RWPE2 (cell line): ENCODE measurements around the gene TTC21A.

Experiments
- ATAC-seq: fragments of 200-7000 bp; cut with Tn5 transposase; 3 replicates; pipeline ENCODE4 v1.9.1; 2021; ENCODE audit warnings: low read depth
- DNase-seq: peaks from one replicate; pipeline ENCODE4 v3.0.0-alpha.2; 2020; ENCODE audit warnings: low spot score
- H3K27ac ChIP-seq: fragments of 450-650 bp; 2 replicates; pipeline ENCODE4 v1.5.1; 2017; ENCODE audit warnings: mild to moderate bottlenecking; ENCODE audit not compliant: poor library complexity, severe bottlenecking
- H3K27me3 ChIP-seq: fragments of 250-450 bp; sonication (Bioruptor Pico); 2 replicates; pipeline ENCODE4 v1.5.1; 2021; ENCODE audit warnings: mild to moderate bottlenecking, moderate library complexity; ENCODE audit not compliant: insufficient read depth, poor library complexity, severe bottlenecking
- H3K36me3 ChIP-seq: fragments of 250-450 bp; sonication (Bioruptor Pico); 2 replicates; pipeline ENCODE4 v1.5.1; 2020; ENCODE audit warnings: low read depth, mild to moderate bottlenecking, moderate library complexity
- H3K4me1 ChIP-seq: fragments of 250-450 bp; sonication (Bioruptor Pico); 2 replicates; pipeline ENCODE4 v1.5.1; 2021; ENCODE audit warnings: mild to moderate bottlenecking, moderate library complexity; ENCODE audit not compliant: insufficient read depth, poor library complexity, severe bottlenecking
- H3K4me3 ChIP-seq: fragments of 250-450 bp; sonication (Bioruptor Pico); 2 replicates; pipeline ENCODE4 v1.5.1; 2021; ENCODE audit warnings: mild to moderate bottlenecking, moderate library complexity; ENCODE audit not compliant: severe bottlenecking
- H3K9me3 ChIP-seq: fragments of 250-450 bp; sonication (Bioruptor Pico); 2 replicates; pipeline ENCODE4 v1.5.1; 2021; ENCODE audit warnings: mild to moderate bottlenecking, moderate library complexity; ENCODE audit not compliant: severe bottlenecking
- TF ChIP-seq, protein P1 (sequence below): fragments of 450-650 bp; IDR thresholded peaks from one replicate; pipeline ENCODE4 v1.5.1; 2017; ENCODE audit warnings: mild to moderate bottlenecking, moderate library complexity; ENCODE audit not compliant: poor library complexity, severe bottlenecking

TTC21A gene

GRCh38 chr3:39128951-39129350, 21.5 kb downstream of the TTC21A start:
- TF ChIP-seq, protein P1, sequence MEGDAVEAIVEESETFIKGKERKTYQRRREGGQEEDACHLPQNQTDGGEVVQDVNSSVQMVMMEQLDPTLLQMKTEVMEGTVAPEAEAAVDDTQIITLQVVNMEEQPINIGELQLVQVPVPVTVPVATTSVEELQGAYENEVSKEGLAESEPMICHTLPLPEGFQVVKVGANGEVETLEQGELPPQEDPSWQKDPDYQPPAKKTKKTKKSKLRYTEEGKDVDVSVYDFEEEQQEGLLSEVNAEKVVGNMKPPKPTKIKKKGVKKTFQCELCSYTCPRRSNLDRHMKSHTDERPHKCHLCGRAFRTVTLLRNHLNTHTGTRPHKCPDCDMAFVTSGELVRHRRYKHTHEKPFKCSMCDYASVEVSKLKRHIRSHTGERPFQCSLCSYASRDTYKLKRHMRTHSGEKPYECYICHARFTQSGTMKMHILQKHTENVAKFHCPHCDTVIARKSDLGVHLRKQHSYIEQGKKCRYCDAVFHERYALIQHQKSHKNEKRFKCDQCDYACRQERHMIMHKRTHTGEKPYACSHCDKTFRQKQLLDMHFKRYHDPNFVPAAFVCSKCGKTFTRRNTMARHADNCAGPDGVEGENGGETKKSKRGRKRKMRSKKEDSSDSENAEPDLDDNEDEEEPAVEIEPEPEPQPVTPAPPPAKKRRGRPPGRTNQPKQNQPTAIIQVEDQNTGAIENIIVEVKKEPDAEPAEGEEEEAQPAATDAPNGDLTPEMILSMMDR: no peak

GRCh38 chr3:39130026-39130425, 22.5 kb downstream of the TTC21A start:
- Histone ChIP-seq H3K27ac (no peak overlapping the region), H3K36me3 (no peaks in the 10 kb centered on the region), H3K4me1 (peaks cover 15% of the 10 kb centered on the region), H3K27me3 (no peaks in the 10 kb centered on the region), H3K4me3 (no peak overlapping the region), H3K9me3 (no peaks in the 10 kb centered on the region)
- ATAC-seq (no peak), DNase-seq (no peak)
- TF ChIP-seq, protein P1: no peak

More at GRCh38 chr3:39128951-39129350, 21.5 kb downstream of the TTC21A start:
- DNase-seq (no peak), ATAC-seq (no peak)
- Histone ChIP-seq H3K27me3 (no peaks in the 10 kb centered on the region), H3K4me1 (peaks cover 15% of the 10 kb centered on the region), H3K9me3 (no peaks in the 10 kb centered on the region), H3K27ac (no peak overlapping the region), H3K36me3 (no peaks in the 10 kb centered on the region), H3K4me3 (no peak overlapping the region)

DNA sequence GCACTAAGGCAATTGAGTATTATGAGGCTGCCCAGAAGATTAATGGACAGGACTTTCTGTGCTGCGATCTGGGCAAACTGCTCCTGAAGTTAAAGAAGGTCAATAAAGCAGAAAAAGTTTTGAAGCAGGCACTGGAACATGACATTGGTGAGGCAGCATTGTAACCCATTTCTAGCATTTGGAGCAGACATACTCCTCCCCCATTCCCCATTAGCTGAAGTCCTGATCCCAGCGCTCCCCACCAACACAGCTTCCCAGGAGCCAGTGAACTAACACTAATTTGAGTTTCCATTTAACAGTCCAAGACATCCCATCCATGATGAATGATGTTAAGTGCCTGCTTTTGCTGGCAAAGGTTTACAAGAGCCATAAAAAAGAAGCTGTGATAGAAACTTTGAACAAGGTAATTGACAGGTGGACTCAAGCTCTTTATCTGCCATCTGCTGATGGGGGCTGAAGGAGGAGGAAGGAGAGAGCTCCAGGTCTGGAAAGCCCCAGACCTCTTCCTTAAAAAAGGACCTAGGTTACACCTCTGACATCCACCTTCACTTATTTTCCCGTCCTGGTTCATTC, 23.3 kb downstream of the TTC21A start:
- H3K27ac ChIP-seq: no peak overlapping the region
- H3K4me3 ChIP-seq: no peak overlapping the region
- no peak for ATAC-seq
- no peak for DNase-seq
- no peaks in the 10 kb centered on the region for H3K27me3 ChIP-seq
- H3K4me1 ChIP-seq: peaks cover 10% of the 10 kb centered on the region
- TF ChIP-seq, protein P1: no peak
- H3K36me3 ChIP-seq: no peaks in the 10 kb centered on the region
- H3K9me3 ChIP-seq: no peaks in the 10 kb centered on the region

- no peak for DNase-seq
- no peaks in the 10 kb centered on the region for H3K36me3 ChIP-seq
- no peak for ATAC-seq
- TF ChIP-seq, protein P1: no peak
- no peaks in the 10 kb centered on the region for H3K9me3 ChIP-seq
- no peak overlapping the region for H3K4me3 ChIP-seq
- no peak overlapping the region for H3K27ac ChIP-seq
- H3K27me3 ChIP-seq: no peaks in the 10 kb centered on the region
- H3K4me1 ChIP-seq: no peaks in the 10 kb centered on the region
These were observed 24.9 kb downstream of the TTC21A start for GRCh38 chr3:39132096-39133092.
